Hepatocyte (in vitro differentiated cells): ENCODE measurements around the gene ZNF385A. TPM values are rescaled to one million over a fixed set of nuclear protein-coding genes. Genes with fewer than 3 reads are reported as not detected.
A peak's percentile ranks its signal among the peaks of the same experiment; 100 is the strongest.

Experiments
- DNase-seq: peaks from one replicate; pipeline ENCODE4 v3.0.0-alpha.2; 2016; ENCODE audit warnings: low spot score
- H2AFZ ChIP-seq: fragments of 200-600 bp; sonication (generic); 2 replicates; pipeline ENCODE4 v1.6.0; 2016; ENCODE audit warnings: antibody characterized with exemption, mild to moderate bottlenecking
- H3K27ac ChIP-seq: fragments of 200-600 bp; sonication (generic); 2 replicates; pipeline ENCODE4 v1.5.1; 2016; ENCODE audit warnings: mild to moderate bottlenecking
- H3K27me3 ChIP-seq: fragments of 200-600 bp; sonication (generic); 2 replicates; pipeline ENCODE4 v1.6.1; 2016
- H3K36me3 ChIP-seq: fragments of 200-600 bp; sonication (generic); replicated peaks from 2 replicates; pipeline ENCODE4 v1.5.1; 2016; ENCODE audit warnings: low read depth; ENCODE audit not compliant: insufficient read depth
- H3K4me1 ChIP-seq: fragments of 200-600 bp; sonication (generic); 2 replicates; pipeline ENCODE4 v1.5.1; 2016; ENCODE audit warnings: mild to moderate bottlenecking, moderate library complexity; ENCODE audit not compliant: insufficient read depth
- H3K4me2 ChIP-seq: fragments of 200-600 bp; sonication (generic); 2 replicates; pipeline ENCODE4 v1.6.0; 2016
- H3K4me3 ChIP-seq: fragments of 200-600 bp; sonication (generic); 2 replicates; pipeline ENCODE4 v1.5.1; 2016; ENCODE audit warnings: mild to moderate bottlenecking
- H3K79me2 ChIP-seq: fragments of 200-600 bp; sonication (generic); 2 replicates; pipeline ENCODE4 v1.6.0; 2017; ENCODE audit warnings: mild to moderate bottlenecking
- H3K9me2 ChIP-seq: fragments of 200-600 bp; sonication (generic); replicated peaks from 2 replicates; pipeline ENCODE4 v1.6.0; 2017; ENCODE audit warnings: mild to moderate bottlenecking; ENCODE audit not compliant: insufficient read depth
- H3K9me3 ChIP-seq: fragments of 200-600 bp; sonication (generic); 2 replicates; pipeline ENCODE4 v1.5.1; 2016; ENCODE audit warnings: low read depth, mild to moderate bottlenecking
- H4K20me1 ChIP-seq: fragments of 200-600 bp; sonication (generic); 2 replicates; pipeline ENCODE4 v1.6.0; 2016; ENCODE audit warnings: mild to moderate bottlenecking; ENCODE audit not compliant: insufficient read depth, poor library complexity, severe bottlenecking
- EZH2 ChIP-seq: fragments of 200-600 bp; sonication (generic); IDR thresholded peaks from 2 replicates; pipeline ENCODE4 v1.6.1; 2016; ENCODE audit warnings: antibody characterized with exemption, mild to moderate bottlenecking, borderline replicate concordance
- EZH2phosphoT487 ChIP-seq: fragments of 200-600 bp; sonication (generic); IDR thresholded peaks from one replicate; pipeline ENCODE4 v1.6.1; 2018; ENCODE audit warnings: antibody characterized with exemption, mild to moderate bottlenecking, low read depth, moderate library complexity; ENCODE audit not compliant: unreplicated experiment, severe bottlenecking
- WGBS: methylation state at CpG from one replicate; pipeline ENCODE4 v1.1.6; 2016; ENCODE audit warnings: low lambda C conversion rate; ENCODE audit errors: missing lambda C conversion rate; 5-methylcytosine and 5-hydroxymethylcytosine counted together
- polyA plus RNA-seq: library from polyadenylated mRNA; unstranded; fragments of >200 nt; fragmentation: Nextera tagmentation; extraction: Ambion mirVana; gene quantifications from 2 replicates; pipeline ENCODE4 v1.2.1, GENCODE V29; 2016
- total RNA-seq: library from RNA; depleted of rRNA; stranded (reverse); fragments of >200 nt; gene quantifications from 2 replicates; pipeline ENCODE4 v1.2.3, GENCODE V29; 2014
- TF ChIP-seq, protein P1 (sequence below): fragments of 200-600 bp; sonication (generic); IDR thresholded peaks from 2 replicates; pipeline ENCODE4 v1.5.1; 2016; ENCODE audit warnings: antibody characterized with exemption, mild to moderate bottlenecking; ENCODE audit not compliant: poor library complexity

Gene ZNF385A
- total and polyA plus RNA-seq, 2 experiments from 2014 or later, result 4.2 to 5.6 TPM

- no peak overlapping the region for H3K4me2 ChIP-seq
Observed at GRCh38 chr12:54412786-54413185, 28.3 kb upstream of the ZNF385A start.

GRCh38 chr12:54412348-54412747 lies 27.8 kb upstream of the ZNF385A start:
- H3K4me2 ChIP-seq, result no peak overlapping the region
- peaks cover 3% of the 10 kb centered on the region for H3K4me1 ChIP-seq
- H3K4me3 ChIP-seq, result no peak overlapping the region
- peaks cover 6% of the 10 kb centered on the region for H4K20me1 ChIP-seq
- DNase-seq, result no peak
- H2AFZ ChIP-seq, result no peak overlapping the region
- H3K79me2 ChIP-seq, result peaks cover 28% of the 10 kb centered on the region
- H3K27ac ChIP-seq, result no peak overlapping the region
- TF ChIP-seq EZH2, result no peak
- TF ChIP-seq, protein P1, sequence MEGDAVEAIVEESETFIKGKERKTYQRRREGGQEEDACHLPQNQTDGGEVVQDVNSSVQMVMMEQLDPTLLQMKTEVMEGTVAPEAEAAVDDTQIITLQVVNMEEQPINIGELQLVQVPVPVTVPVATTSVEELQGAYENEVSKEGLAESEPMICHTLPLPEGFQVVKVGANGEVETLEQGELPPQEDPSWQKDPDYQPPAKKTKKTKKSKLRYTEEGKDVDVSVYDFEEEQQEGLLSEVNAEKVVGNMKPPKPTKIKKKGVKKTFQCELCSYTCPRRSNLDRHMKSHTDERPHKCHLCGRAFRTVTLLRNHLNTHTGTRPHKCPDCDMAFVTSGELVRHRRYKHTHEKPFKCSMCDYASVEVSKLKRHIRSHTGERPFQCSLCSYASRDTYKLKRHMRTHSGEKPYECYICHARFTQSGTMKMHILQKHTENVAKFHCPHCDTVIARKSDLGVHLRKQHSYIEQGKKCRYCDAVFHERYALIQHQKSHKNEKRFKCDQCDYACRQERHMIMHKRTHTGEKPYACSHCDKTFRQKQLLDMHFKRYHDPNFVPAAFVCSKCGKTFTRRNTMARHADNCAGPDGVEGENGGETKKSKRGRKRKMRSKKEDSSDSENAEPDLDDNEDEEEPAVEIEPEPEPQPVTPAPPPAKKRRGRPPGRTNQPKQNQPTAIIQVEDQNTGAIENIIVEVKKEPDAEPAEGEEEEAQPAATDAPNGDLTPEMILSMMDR, result no peak
- no peak for TF ChIP-seq EZH2phosphoT487
- 95% methylated on average over 4 of the region's 4 CpGs for WGBS
- no peaks in the 10 kb centered on the region for H3K27me3 ChIP-seq
- no peaks in the 10 kb centered on the region for H3K9me2 ChIP-seq
- H3K9me3 ChIP-seq, result no peaks in the 10 kb centered on the region
- no peaks in the 10 kb centered on the region for H3K36me3 ChIP-seq

More at GRCh38 chr12:54412786-54413185, 28.3 kb upstream of the ZNF385A start:
- 95% methylated on average over 3 of the region's 3 CpGs for WGBS
- Histone ChIP-seq H3K27me3 (no peaks in the 10 kb centered on the region), H3K36me3 (no peaks in the 10 kb centered on the region), H3K27ac (no peak overlapping the region), H3K4me3 (no peak overlapping the region), H3K79me2 (peaks cover 32% of the 10 kb centered on the region), H4K20me1 (peaks cover 6% of the 10 kb centered on the region), H2AFZ (no peak overlapping the region), H3K9me3 (no peaks in the 10 kb centered on the region), H3K9me2 (no peaks in the 10 kb centered on the region), H3K4me1 (peaks cover 7% of the 10 kb centered on the region)
- no peak for DNase-seq
- TF ChIP-seq, protein P1, result no peak

DNA sequence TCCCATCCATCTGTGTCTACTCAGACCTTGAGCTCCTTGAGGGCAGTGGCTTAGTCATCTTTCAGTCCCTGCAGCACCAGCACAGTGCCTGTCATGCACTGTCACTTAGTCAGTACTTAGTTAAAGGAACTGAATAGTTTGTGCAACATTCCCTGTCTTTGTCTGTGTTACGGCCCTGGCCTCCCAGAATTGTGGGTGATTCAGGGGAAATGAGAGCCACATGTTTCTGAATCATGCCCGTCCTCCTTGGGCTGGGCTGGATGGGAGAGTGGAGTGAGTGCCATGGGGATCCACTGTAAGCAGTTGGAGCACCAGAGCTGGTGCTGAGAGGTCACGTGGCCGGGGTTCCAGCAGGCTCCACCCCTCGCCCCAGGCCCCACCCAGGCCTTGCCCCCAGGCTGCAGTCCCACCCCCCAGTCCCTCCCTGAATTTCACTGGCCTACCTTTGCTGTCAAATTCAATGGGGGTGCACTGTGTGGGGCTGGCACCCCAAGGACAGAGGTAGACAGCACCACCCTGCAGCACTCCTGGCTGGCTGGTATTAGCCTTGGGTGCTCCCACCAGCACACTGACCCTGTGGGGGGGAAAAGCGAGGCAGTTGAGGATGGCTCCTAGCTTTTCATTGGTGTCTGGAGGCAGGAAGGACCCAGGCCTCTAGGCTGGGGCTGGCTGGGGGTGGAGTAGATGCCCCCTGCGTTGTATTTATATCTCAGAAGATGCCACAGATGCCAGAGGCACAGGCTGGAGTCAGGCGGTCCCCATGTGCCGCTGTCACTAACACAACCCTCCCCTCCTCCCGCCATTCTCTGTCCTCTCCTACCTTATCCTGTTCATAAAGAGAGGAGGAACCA lies 27.1 kb upstream of the ZNF385A start:
- Histone ChIP-seq H3K4me2 (no peak overlapping the region), H4K20me1 (peaks cover 6% of the 10 kb centered on the region), H2AFZ (no peak overlapping the region), H3K36me3 (no peaks in the 10 kb centered on the region), H3K27me3 (no peaks in the 10 kb centered on the region), H3K9me3 (no peaks in the 10 kb centered on the region), H3K9me2 (no peaks in the 10 kb centered on the region), H3K79me2 (peaks cover 24% of the 10 kb centered on the region), H3K4me1 (no peaks in the 10 kb centered on the region), H3K4me3 (no peak overlapping the region), H3K27ac (no peak overlapping the region)
- TF ChIP-seq EZH2 (no peak), EZH2phosphoT487 (no peak)
- TF ChIP-seq, protein P1, result no peak
- WGBS, result 75% methylated on average over 8 of the region's 10 CpGs
- peak; percentile 46 for DNase-seq
